Hematopoietic multipotent progenitor cell treated with erythropoietin and hydrocortisone succinate and interleukin-3 and kit ligand, for 6 days (in vitro differentiated cells): ENCODE results near the gene APOL5.
"Not testable (repeated sequence)": the region's sequence is repeated elsewhere in the genome, so short reads cannot be mapped to it uniquely, and the experiment has no call there.

Experiments
- DNase-seq: peaks from one replicate; pipeline ENCODE4 v3.0.0-alpha.2; 2015

Gene APOL5, protein sequence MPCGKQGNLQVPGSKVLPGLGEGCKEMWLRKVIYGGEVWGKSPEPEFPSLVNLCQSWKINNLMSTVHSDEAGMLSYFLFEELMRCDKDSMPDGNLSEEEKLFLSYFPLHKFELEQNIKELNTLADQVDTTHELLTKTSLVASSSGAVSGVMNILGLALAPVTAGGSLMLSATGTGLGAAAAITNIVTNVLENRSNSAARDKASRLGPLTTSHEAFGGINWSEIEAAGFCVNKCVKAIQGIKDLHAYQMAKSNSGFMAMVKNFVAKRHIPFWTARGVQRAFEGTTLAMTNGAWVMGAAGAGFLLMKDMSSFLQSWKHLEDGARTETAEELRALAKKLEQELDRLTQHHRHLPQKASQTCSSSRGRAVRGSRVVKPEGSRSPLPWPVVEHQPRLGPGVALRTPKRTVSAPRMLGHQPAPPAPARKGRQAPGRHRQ

GRCh38 chr22:35717572-35717971, at the start of gene APOL5:
TSS of gene APOL5 (plus strand) at chr22:35717872. CDS start at chr22:35717872, 0 bp downstream.
- no peak for DNase-seq

GRCh38 chr22:35674335-35674734, 43.3 kb upstream of the APOL5 start:
- no peak for DNase-seq

GRCh38 chr22:35676065-35676464, 41.6 kb upstream of the APOL5 start:
- not testable (repeated sequence) for DNase-seq

DNA sequence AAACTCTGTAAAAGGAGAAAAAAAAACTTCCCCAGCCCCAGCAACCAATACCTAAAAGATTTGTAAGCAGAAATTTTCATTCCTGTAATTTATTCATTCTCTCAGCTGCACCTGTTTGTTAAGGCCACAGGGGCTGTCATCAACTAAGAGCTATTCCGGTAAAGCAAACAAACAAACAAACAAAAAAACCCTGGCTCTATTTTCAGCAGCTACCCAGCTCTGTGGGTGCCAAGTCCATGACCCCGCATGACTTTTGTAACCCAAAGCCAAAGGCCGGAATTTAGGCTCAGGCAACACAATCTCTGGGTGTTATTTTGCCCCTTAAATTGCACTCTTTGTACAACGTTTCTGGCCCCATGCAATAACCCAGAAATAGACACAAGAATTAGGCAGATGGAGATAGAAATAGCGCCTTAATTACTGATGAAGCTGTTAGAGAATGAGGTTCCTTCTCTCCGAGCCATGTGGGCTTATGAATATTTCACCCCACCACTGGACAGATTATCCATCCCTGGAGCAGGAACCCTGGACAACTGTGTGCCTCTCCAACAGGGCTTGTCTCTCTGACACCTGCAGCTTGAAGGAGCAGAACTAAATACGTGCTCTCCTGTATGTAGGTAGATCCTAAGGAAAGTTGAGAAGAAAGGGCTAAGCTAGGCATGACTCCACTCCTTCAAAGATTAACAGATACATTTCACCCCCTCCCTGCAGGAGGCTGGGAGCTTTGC, 40.0 kb upstream of the APOL5 start:
- no peak for DNase-seq

DNA sequence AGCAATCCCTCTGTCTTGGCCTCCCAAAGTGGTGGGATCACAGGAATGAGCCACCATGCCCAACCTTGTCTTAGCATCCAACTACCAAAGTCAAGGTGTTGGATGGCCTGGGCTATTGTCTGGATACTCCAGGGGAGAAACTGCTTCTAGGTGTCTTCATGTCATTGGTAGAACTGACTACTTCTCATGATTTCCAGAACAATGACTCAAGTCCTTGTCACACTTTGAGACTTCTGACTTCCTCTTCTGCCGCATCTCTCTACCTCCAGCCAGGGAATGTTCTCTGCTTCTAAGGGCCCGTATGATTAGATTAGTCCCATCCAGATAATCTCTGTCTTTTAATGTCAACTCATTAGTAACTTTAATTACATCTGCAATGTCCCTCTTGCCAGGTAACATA, 38.8 kb upstream of the APOL5 start:
- no peak for DNase-seq

DNA sequence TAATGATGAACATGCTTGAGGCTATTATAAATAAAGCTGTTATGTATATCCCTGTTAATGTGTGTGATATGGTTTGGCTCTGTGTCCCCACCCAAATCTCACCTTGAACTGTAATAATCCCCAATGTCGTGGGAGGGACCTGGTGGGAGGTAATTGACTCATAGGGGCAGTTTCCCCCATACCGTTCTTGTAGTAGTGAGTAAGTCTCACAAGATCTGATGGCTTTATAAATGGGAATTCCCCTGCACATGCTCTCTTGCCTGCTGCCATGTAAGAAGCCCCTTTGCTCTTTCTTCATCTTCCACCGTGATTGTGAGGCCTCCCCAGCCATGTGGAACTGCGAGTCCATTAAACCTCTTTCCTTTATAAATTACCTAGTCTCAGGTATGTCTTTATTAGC, 38.2 kb upstream of the APOL5 start:
- not testable (repeated sequence) for DNase-seq

DNA sequence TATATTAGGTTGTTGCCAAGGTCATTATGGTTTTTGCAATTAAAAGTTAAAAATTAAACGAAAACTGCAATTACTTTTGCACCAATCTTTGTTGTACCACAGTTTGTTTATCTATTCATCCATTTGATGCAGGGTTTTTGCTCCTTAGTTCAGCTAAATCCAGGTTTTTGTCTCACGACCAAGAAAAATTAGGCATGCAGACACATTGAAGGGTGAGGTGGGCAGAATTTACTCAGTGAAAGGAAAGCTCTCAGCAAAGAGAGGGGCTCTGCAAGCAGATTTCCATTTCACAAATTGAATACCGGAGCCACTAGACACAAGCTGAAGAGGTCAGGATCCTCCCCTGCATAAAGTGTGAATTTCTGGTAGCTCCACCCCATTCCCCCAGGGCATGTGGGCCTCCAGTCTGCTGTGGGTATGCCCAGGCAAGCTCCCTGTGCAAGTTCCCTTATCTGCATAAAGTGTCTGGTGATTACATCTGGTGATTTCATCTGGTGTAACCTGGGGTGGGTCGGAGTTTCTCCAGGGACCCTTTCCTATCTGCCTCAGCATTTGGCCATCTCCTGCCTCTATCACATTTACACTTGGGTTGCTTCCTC, 36.1 kb upstream of the APOL5 start:
- no peak for DNase-seq

DNA sequence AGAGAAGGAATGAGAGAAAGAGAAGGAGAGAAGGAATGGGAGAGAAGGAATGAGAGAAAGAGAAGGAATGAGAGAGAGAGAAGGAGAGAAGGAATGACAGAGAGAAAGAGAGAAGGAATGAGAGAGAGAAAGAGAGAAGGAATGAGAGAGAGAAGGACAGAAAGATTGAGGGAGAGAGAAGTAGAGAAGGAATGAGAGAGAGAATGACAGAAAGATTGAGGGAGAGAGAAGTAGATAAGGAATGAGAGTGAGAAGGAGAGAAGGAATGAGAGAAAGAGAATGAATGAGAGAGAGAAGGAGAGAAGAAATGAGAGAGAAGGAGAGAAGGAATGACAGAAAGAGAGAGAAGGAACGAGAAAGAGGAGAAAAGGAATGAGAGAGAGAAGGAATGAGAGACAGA, 34.1 kb upstream of the APOL5 start:
- no peak for DNase-seq

DNA sequence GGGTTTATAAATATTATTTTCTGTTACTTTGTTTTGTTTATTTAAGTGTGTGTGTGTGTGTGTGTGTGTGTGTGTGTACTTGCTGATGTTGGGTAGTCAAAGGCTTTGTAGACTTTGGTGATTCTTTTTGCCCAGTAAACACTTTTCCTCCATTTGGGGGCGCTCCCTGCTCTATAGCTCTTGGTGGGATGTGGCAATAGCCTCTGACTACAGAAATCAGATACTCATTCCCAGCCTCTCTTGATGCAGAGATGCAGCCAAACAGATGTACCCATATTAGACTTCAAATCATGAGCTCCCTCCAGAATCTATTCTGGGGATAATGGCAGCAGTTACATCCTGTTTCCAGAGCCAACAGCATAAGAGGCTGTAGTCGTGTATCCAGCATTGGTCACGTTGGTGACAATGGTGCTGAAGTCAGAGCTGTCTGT, 33.4 kb upstream of the APOL5 start:
- DNase-seq, result no peak

DNA sequence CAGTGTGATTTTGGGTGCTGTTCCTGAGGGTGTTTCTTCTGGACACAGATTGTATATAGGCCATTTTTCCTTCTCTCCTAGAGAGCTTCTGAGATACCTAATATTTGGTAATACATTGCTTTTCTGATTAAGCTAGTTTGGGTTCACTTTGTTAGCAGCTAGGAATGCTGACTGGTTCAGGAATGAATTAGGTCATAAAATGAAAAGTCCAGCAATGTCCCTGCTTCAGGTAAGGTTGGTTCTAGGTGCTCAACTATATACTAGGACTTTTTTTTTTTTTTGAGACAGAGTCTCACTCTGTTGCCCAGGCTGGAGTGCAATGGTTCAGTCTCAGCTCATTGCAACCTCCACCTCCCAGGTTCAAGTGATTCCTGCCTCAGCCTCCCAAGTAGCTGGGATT, 32.9 kb upstream of the APOL5 start:
- no peak for DNase-seq

GRCh38 chr22:35685731-35686130, 31.9 kb upstream of the APOL5 start:
- DNase-seq, result no peak

DNA sequence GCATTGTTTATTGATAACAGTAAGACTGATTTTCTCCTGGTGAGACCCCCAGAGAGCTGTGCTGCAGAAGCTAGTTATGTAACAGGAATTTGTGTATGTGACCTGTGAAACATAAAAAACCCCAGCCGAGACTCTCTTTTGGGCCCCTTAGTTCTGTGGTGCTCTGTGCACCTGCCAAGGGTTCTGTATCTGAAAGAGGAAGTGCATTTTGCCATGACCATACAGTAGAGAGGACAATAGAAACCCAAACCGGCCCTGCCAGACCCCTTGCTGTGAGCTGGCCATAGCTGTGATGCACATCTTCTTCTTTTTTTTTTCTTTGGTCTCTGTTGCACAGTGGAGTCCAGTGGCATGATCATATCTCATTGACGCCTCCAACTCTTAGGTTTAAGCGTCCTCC, 31.4 kb upstream of the APOL5 start:
- no peak for DNase-seq

GRCh38 chr22:35687461-35687860, 30.2 kb upstream of the APOL5 start:
- DNase-seq, result no peak

DNA sequence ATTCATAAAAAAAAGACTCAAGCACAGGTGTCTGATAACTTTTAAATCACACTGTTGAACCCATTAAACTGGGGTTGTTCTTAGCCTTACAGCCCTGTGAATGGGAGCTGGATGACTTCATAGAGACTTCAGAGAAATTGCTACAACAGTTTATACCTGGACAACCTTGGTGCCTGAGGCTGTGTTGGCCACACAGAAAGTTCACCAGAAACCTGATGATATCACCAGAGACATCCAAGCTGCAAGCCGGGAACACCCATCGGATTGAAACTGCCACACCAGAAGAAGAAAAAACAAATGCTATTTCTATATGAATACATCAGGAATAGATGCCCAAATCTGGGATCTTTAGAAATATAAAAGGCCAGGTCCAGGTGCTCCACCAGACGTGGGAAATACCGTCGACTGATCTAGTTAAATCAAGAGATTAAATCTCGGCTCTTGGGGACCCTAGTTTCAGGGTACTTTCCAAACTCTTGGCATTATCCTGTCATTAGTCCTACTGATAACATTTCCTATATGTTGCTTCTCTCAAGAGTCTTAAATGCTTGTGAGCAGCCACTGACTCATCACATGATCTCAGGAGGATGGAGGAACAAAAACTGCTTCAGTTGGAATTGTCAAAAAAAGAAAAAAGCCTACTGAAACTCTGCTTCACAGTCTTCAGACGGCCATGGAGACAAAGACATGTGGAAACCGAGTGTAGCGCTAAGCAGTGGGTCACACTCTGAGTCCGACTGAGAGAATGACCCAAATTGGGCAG, 28.6 kb upstream of the APOL5 start:
- DNase-seq, result no peak

DNA sequence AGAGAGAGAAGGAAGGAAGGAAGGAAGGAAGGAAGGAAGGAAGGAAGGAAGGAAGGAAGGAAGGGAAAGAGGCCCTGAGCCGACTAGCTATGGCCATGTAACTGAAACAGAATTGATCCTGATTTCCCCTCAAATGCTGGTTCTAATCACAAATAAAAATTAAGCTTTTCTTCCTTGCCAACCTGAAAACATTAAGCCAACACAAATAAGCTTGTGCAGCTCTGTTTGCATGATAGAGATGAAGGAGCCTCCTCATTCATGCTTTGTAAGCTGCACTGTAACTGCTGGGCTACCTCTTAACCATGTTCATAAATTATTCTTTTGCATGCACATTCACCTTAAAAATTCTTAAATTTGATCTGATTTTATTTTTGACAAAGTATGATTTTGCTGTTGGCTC, 27.7 kb upstream of the APOL5 start:
- no peak for DNase-seq

GRCh38 chr22:35695202-35695601, 22.5 kb upstream of the APOL5 start:
- no peak for DNase-seq

DNA sequence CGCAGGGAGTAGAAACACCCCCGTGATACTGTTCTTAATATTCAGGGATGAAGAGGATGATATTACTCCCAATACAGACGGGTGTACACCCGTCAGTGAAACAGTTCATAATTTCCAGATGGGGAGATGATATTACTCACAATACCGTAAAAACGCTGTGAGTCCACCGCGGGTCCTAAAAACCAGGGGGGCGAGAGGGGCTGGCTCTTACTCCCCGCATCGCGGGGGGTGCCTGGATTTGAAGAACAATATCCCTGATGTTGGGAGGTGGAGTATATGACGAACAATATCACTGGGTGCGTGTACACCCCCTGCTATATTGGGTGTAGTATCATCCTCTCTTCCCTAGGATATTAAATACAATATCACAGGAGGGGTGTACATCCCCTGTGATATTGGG, 20.5 kb upstream of the APOL5 start:
- no peak for DNase-seq

GRCh38 chr22:35699852-35700251, 17.8 kb upstream of the APOL5 start:
- DNase-seq, result not testable (repeated sequence)

- no peak for DNase-seq
These were observed 13.6 kb upstream of the APOL5 start for GRCh38 chr22:35703861-35704584.

DNA sequence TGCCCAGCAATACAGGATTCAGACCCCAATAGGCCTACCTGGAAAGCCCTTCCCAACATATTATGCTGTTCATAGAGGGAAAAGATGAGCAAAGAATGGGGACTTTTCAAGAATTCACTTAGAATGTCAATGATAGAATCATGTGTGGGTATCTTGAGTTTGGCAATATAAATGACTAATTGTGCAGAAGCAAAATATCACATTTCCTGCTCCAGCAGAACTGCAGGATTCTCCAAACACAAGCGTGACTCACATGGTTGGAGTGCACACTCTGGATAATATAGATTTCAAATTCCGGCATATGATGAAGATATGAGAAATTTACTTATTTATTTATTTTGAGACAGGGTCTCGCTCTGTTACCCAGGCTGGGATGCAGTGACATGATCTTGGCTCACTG, 12.5 kb upstream of the APOL5 start:
- DNase-seq, result no peak

- no peak for DNase-seq
These were observed 9.2 kb upstream of the APOL5 start for GRCh38 chr22:35708453-35708852.

DNA sequence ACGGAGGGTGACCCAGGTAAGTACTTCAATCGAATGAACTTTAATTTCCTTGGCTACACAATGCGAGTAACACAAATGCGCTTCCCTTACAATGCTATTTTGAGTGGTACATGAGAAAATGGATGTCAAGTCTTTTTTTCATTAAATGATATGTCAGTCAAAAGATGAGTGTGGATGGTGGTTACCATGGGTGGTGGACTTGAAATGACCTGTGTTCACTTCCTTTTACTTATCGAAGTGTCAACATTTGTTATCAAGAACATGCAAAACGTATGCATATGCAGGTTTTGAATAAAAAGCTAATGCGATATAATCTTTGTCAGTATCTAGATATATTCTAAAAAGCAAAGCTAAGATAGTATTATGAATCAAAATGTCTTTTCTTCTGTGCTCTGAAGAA, 8.8 kb upstream of the APOL5 start:
- DNase-seq, result no peak
